Heart left ventricle (tissue), 13 donors: ENCODE results near the gene RPP14.

Experiments
- POLR2A ChIP-seq, 2 donors: fragments of 450-650 bp; IDR thresholded peaks; one replicate each; pipeline ENCODE4 v1.6.1; 2017; ENCODE audit warnings: antibody characterized with exemption in 2 of 2, mild to moderate bottlenecking in 2 of 2, moderate library complexity in 2 of 2
- TF ChIP-seq, protein P1 (sequence below), 12 donors: fragments of 200-600 bp; sonication (generic) in 4 of 12; IDR thresholded peaks; one replicate each; pipeline versions ENCODE4 v1.5.0 to v1.8.0; 2018 to 2022; ENCODE audit warnings: antibody characterized with exemption in 12 of 12, mild to moderate bottlenecking in 5 of 12
- donor health status: ischemic (EF 13 %, LVEDD 7.1; RV severe dilation, severe dysfunction).
- donor health status: DM: no; HTN: yes; CAD: no.
- donor health status: DM: no; HTN: no; CAD: no.
- donor health status: ischemic (EF 25% LVEDD 6.9; RV normal size, moderate dysfunction).
- donor health status: ischemic (EF 25% LVEDD 5.7; RV mildly dilated, moderate dysfunction).
- donor health status: ischemic (EF 35%, LVEDD 5.7; RV mildly dilated, moderate dysfunction).
- donor health status: nonischemic (EF 11% LVEDD 7.7; RV severe dilation, severe dysfunction).
- donor health status: DM: yes; HTN: yes; CAD: no.
- donor health status: PGD.
- donor health status: ischemic (EF 29% LVEDD 5.4; RV normal size, mild dysfunction).
- donor health status: nonischemic (EF 23%, LVEDD 6.1; RV moderate dilation, normal function).

DNA sequence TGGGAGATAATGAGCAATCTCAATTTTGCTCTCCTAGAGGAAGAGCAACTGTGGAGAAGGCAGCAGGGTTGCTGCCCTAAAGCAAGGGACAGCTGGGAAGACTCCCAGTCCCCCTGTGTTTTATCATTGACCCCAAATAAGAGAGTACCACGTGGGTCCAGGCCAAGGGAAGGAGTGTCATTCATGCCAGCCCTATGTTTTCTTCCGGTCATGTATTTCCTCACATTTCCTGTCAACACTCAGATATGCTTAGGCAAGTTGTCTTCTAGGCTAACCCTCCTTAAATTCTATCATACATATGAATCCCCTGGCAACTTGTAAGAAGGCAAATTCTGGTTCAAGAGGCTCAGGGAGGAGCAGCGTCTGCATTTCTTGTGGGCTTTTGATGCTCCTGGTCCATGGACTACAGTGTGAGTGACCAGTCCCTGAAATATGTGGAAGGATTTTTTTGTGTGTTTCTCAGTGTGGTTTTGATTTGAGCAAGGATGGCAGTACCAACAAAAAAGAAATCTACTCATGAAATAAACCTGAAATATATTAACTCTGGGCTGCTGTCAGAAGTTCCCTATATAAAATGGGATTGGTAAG lies 31.9 kb upstream of the RPP14 start:
- TF ChIP-seq, protein P1, sequence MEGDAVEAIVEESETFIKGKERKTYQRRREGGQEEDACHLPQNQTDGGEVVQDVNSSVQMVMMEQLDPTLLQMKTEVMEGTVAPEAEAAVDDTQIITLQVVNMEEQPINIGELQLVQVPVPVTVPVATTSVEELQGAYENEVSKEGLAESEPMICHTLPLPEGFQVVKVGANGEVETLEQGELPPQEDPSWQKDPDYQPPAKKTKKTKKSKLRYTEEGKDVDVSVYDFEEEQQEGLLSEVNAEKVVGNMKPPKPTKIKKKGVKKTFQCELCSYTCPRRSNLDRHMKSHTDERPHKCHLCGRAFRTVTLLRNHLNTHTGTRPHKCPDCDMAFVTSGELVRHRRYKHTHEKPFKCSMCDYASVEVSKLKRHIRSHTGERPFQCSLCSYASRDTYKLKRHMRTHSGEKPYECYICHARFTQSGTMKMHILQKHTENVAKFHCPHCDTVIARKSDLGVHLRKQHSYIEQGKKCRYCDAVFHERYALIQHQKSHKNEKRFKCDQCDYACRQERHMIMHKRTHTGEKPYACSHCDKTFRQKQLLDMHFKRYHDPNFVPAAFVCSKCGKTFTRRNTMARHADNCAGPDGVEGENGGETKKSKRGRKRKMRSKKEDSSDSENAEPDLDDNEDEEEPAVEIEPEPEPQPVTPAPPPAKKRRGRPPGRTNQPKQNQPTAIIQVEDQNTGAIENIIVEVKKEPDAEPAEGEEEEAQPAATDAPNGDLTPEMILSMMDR (IDR thresholded peaks at IDR 0.05) = no peak
- TF ChIP-seq POLR2A (IDR thresholded peaks at IDR 0.05) = no peak
